HG03064 (cell line): ENCODE measurements around the gene CCDC88A.

Experiments used
- ATAC-seq: cut with Tn5 transposase; IDR thresholded peaks from one replicate; pipeline ENCODE4 v1.9.1; 2021; ENCODE audit warnings: low read depth; ENCODE audit not compliant: unreplicated experiment

Gene CCDC88A

GRCh38 chr2:55422876-55423665, 3.4 kb upstream of the CCDC88A start:
- no peak for ATAC-seq

DNA sequence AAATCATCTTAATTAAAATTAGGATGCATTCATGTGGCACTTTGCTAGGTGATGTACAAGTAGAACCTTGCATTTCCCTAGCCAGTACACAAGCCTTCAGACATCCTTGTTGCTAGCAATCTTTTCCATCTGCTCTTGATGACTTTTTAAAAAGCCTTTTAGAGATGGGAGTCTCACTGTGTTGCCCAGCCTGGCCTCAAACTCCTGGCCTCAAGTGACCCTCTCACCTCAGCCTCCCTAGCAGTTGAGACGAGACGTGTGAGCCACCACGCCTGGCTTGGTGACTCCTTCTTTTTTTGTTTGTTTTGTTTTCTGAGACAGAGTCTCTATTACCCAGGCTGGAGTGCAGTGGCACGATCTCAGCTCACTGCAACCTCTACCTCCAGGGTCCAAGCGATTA, 1.7 kb upstream of the CCDC88A start:
- ATAC-seq = no peak

DNA sequence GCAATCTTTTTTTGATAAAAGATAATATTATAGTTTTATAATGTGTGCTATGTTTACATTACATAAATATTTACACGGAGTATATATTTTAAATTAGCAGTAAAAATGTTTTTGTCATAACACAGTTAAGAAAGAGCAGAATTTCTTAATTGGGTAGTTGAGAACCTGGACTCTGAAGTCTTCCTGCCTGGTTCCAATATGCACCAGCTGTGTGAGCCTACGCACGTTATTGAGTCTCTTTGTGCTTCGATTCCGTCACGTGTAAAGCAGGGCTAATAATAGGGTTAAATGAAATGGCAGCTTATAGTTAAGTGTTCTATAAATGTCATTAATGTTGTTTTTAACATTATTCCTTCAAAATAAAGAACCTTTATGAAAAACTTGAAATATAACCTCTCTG, 1.2 kb upstream of the CCDC88A start:
- ATAC-seq = no peak

DNA sequence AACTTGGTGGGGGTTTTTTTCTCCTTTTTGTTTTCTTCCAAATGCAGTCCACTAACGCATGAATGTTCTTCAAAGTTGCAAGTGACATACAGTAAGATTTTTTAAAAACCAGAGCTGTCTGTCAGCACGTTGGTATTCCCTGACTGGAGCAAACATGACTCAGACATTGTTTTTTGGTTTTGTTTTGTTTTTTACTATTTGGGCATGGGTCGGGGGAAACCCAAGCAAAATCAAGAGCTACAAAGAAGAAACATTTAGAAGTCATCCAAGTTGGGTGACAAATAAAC, 726 bp upstream of the CCDC88A start:
- ATAC-seq = no peak

GRCh38 chr2:55419233-55419678, 400 bp downstream of the CCDC88A start:
- peak; percentile 2 for ATAC-seq

- no peak for ATAC-seq
Measured at GRCh38 chr2:55418512-55419232, 984 bp downstream of the CCDC88A start.

DNA sequence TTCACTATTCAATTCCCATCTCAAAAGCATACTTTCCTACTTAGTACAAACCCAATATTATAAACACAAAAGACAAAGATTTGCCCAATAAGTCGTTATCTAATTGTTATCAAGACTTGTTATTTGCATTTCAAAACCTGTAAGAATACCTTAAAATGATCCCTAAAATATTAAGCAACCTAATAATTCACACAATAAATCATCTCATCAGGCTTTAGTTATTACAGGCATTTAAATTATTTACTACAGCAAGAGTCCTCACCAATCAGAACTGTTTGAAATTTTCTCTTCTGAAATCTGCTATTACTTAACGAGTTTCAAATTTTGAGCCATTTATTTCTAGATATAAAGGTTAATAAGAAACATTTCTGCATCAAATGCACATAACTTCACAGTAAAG, 1.6 kb downstream of the CCDC88A start:
- ATAC-seq = no peak

- ATAC-seq = no peak
Measured at GRCh38 chr2:55416786-55417568, 2.7 kb downstream of the CCDC88A start.

DNA sequence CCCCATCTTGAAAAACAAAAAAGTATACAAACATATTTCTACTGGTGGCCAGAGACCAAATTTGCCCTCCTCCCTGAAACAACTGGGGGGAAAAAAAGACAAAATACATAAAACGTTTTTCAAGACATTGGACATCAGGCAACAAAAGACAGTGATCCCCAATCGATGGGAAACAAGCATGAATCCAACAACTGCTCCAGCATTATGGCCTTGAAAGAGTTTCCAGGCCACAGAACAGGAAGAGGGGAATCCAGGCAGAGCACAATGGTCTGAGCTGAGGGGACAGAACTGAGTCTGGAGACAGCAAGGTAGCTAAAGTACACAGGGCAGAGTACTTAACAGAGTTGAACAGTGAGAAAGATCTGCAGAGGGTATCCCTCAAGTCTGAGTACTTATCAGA, 4.4 kb downstream of the CCDC88A start:
- no peak for ATAC-seq

DNA sequence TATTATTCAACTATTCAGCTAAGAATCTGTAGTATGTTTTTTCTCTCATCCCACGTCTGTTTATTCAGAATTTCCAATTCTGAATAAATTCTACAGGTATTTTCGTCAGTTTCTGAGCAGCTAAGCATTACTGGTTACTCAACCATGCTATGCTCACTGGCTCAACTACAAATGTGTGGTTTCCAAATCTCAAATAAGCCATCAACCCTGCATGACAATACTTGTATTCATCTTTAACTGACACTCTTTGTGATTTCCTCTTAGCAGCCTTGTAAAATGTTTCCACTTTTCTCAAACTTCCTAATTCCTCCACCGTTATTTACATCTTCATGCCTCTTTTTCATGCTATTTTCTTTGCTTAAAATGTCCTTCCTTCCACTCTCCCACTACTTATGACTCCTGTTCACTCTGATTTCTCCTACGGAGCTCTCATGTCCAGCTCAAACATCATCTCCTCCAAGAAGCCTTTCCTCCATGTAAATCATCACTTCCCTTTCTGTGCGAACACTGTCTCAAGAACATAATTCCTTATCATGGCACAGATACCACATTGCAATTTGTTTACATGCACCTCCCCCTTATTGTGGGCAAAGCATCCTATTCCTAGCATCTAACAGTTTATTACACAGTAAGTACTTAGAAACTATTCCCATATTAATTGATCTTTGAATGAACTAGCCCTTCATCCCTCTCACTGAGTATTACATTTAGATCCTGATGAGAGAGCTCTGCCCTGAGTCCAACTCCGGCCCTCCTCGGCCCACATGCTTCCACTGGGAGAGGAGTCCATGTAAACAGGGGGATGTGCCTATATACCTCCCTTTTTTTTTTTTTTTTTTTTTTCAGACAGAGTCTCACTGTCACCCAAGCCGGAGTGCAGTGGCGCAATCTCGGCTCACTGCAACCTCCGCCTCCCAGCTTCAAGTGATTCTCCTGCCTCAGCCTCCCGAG, 10.5 kb downstream of the CCDC88A start:
- ATAC-seq = no peak

- ATAC-seq = no peak
Measured at GRCh38 chr2:55408098-55408882, 11.4 kb downstream of the CCDC88A start.

GRCh38 chr2:55405116-55405515, 14.5 kb downstream of the CCDC88A start:
- ATAC-seq = no peak

DNA sequence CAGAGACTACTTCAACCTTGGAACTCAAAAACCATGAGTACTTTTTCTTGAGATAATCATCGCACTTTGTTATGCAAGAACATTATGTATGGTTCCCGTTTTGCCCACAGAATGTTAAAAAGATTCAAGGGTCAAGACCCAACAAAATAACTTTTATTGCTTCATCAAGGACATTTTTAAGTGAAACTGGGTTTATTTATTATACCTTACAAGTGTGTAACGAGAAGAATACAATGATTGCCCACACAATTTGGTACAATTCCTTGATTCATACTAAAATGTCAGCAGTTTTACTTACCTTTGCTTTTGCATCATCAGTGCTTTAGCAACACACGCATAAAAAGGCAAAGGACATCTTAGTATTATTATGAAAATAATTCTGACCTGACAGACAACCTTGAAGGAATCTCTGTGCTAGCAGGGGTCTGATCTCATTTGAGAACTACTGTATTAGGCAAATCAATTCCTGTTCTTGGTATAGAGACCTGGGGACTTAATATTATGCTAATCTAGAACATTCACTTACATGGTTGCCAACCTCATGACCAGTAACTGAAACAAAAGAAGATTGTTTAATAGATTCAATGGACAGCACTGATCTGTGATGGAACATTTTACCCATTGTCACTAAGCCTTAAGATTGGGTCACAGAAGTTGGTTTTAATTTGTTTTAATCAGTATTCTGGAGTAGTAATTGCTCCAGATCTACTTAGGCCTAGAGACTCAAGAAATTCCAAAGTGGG, 16.2 kb downstream of the CCDC88A start:
- no peak for ATAC-seq

DNA sequence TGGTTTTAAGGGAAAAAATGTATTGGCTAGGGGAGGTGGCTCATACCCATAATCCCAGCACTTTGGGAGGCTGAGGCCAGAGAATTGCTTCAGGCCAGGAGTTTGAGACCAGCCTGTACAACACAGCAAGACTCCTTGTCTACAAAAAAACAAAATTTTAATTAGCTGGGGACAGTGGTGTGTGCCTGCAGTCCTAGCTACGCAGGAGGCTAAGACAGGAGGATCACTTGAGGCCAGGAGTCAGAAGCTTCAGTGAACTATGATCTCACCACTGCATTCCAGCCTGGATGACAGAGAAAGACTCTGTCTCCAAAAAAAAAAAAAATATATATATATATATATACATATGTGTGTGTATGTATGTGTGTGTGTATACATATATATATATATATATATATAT, 18.5 kb downstream of the CCDC88A start:
- ATAC-seq = no peak

DNA sequence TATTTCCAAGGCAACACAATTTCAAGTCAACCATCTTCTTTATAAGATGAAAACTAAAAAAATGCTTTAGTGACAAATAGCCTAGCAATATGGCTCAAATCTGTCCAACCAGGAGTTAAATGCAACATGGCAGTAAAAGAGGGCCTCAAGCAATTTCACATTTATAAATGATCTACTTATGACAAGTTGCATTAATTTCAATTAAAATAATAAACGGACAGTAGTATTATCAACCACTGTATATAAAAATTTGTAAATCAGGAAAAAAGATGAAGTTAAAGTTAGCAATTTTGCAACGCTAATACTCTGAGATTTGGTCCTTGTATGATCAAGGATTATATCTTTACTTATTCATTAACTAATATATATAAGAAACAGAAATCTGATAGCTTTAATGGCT, 19.3 kb downstream of the CCDC88A start:
- no peak for ATAC-seq

DNA sequence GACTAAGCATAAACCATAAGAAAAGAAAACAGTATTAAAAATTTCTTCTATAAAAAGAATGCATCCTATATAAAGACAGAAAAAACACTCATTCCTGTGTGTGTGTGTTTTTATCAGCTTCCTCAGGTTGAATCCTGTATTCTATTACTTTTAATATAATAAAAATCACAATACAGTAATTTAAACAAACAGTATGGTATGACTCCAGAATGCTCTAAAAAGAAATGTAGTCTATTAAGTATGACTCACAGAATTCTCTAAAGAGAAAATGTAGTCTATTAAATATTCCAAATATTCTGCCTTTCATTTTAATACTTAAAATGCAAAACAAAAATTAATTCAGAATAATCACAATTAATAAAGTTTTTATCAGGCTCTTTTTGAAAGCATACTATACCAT, 19.8 kb downstream of the CCDC88A start:
- ATAC-seq = no peak

DNA sequence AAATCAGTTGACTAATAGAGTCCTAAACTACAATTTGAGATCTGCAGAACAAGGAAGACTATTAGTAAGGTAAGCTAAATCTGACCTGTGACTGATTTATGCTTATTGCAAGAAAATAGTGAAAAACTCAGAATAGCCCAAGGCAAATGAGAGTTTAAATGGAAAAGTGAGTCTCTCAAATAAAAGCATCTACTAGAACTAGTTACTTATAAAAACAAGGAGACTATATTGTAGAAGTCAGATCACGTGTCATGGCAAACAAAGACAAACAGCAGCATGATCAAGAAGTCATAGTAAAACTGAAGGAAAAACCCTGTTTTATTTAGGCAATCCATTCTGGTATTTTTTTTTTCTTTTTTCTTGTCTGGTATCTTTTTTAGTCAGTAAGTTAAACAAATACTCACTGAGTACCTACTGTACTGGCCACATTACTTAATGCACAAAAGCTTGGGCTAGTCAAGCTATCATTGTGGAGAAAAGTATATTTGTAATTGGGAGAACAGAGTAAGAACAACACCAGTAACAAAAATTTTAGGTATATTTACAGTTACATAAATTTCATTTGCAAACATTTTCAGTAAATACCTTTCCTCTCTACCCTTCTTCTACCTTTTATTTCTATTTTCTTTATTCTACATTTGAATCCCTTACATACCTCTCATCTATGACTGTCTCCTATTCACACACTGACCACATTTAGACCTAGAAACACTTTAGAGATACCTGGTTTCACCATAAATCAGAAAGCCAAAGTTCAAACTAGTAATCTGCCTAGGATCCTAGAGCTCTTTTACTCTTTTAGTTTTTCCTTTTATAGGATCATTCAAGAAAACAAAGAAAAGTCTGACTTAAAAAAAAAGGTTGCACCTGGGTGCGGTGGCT, 23.7 kb downstream of the CCDC88A start:
- no peak for ATAC-seq

GRCh38 chr2:55391615-55392242, 27.9 kb downstream of the CCDC88A start:
- no peak for ATAC-seq
